IPS DF 6.9 (cell line): Measurements from ENCODE around the gene TCL1B.
"Not testable (repeated sequence)": the region's sequence is repeated elsewhere in the genome, so short reads cannot be mapped to it uniquely, and the experiment has no call there.

Source experiments
- DNase-seq: peaks from one replicate; pipeline ENCODE4 v3.0.0-alpha.2; 2013; ENCODE audit warnings: low read depth, low spot score
- H3K27ac ChIP-seq: one replicate; pipeline ENCODE4 v1.5.1; 2013; ENCODE audit warnings: low read length, control low read depth
- H3K27me3 ChIP-seq: 2 replicates; pipeline ENCODE4 v1.6.1; 2013; ENCODE audit warnings: mild to moderate bottlenecking, low read length; ENCODE audit not compliant: control insufficient read depth, insufficient read depth
- H3K36me3 ChIP-seq: 2 replicates; pipeline ENCODE4 v1.6.1; 2013; ENCODE audit warnings: low read length; ENCODE audit not compliant: control insufficient read depth, insufficient read depth
- H3K4me1 ChIP-seq: 2 replicates; pipeline ENCODE4 v1.6.1; 2013; ENCODE audit warnings: low read length; ENCODE audit not compliant: control insufficient read depth, insufficient read depth
- H3K4me3 ChIP-seq: 2 replicates; pipeline ENCODE4 v1.5.1; 2013; ENCODE audit warnings: mild to moderate bottlenecking, low read length
- H3K9me3 ChIP-seq: 2 replicates; pipeline ENCODE4 v1.6.1; 2013; ENCODE audit warnings: low read length, inconsistent platforms; ENCODE audit not compliant: control insufficient read depth, insufficient read depth
- WGBS: extraction: QIAGEN DNeasy Blood & Tissue Kit; methylation state at CpG from one replicate; pipeline ENCODE4 v1.1.7; 2013; ENCODE audit warnings: mixed read lengths, missing lambda C conversion rate; ENCODE audit not compliant: insufficient read length, insufficient coverage; 5-methylcytosine and 5-hydroxymethylcytosine counted together

TCL1B gene

DNA sequence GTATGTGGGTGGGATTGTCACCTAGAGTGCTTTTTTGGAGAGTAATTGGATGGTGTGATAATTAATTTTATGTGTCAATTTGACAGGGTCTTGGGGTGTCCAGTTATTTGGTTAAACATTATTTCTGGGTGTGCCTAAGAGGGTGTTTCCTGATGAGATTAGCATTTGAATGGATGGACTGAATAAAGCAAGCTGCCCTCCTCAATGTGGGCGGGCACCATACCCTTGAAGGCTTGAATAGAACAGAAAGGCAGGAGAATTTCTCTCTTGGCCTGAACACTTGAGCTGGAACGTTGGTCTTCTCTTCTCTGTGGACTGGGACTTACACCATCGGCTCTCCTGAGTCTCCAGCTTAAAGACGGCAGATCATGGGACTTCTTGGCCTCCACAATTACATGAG, 28.8 kb upstream of the TCL1B start:
- WGBS: no CpG with 5 or more reads among the region's 4 CpGs
- Histone ChIP-seq H3K27me3 (no peaks in the 10 kb centered on the region), H3K4me1 (0 out of 2 replicates have a peak, but pooled peaks cover 1% of the 10 kb centered on the region), H3K4me3 (no peak overlapping the region), H3K36me3 (no peaks in the 10 kb centered on the region), H3K27ac (no peak overlapping the region), H3K9me3 (no peaks in the 10 kb centered on the region)
- no peak for DNase-seq

- WGBS: no CpG with 5 or more reads among the region's 7 CpGs
- H3K27ac ChIP-seq: no peak overlapping the region
Observed at GRCh38 chr14:95659293-95659989, 26.8 kb upstream of the TCL1B start.

GRCh38 chr14:95659990-95660385, 26.2 kb upstream of the TCL1B start:
- no CpG with 5 or more reads among the region's 5 CpGs for WGBS
- 0 out of 2 replicates have a peak, but pooled peaks cover 1% of the 10 kb centered on the region for H3K4me1 ChIP-seq

More at GRCh38 chr14:95659293-95659989, 26.8 kb upstream of the TCL1B start:
- Histone ChIP-seq H3K36me3 (no peaks in the 10 kb centered on the region), H3K4me1 (0 out of 2 replicates have a peak, but pooled peaks cover 1% of the 10 kb centered on the region), H3K9me3 (no peaks in the 10 kb centered on the region), H3K27me3 (no peaks in the 10 kb centered on the region), H3K4me3 (no peak overlapping the region)
- DNase-seq: no peak

GRCh38 chr14:95660651-95661515, 25.3 kb upstream of the TCL1B start:
- no peak overlapping the region for H3K27ac ChIP-seq
- H3K9me3 ChIP-seq: no peaks in the 10 kb centered on the region
- 0 out of 2 replicates have a peak, but pooled peaks cover 1% of the 10 kb centered on the region for H3K4me1 ChIP-seq
- no peak overlapping the region for H3K4me3 ChIP-seq
- no peaks in the 10 kb centered on the region for H3K36me3 ChIP-seq
- DNase-seq: no peak
- no peaks in the 10 kb centered on the region for H3K27me3 ChIP-seq
- no CpG with 5 or more reads among the region's 13 CpGs for WGBS

More at GRCh38 chr14:95659990-95660385, 26.2 kb upstream of the TCL1B start:
- no peaks in the 10 kb centered on the region for H3K9me3 ChIP-seq
- H3K36me3 ChIP-seq: no peaks in the 10 kb centered on the region
- H3K4me3 ChIP-seq: no peak overlapping the region
- no peak overlapping the region for H3K27ac ChIP-seq
- DNase-seq: no peak
- no peaks in the 10 kb centered on the region for H3K27me3 ChIP-seq

DNA sequence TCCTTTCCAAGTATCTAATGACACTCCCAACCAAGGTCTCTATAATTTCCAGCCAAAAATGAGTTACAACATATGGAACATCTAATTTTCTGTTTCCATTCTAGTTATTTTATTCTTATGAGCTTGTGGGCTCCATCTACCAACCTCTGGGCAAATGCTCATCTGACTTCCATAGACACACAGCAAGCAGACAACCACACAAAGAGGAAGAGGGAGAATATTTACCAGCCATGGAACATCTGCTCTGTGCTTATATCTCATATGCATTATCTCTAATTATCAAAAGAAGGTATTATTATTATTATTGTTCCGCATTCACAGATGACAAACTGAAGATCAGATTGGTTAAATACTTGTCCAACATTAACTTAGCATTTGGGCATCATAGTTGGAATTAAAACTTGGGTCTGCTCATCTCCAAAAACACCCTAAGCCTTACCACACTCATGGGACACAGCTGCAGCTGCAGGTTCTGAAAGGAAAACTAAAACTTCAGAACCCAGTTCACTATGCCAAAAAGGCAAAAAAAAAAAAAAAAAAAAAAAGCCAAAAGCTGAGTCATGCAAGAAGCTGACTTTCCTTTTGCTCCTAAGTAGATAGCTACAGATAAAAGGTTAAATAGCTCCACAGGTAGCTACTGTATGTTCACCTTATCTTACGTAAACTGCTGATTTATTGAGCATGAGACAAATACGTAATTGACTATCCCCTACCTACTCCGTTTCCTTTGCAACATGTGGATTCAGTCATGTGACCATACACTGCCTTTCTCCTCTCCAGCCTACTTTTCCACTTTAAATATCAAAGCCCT, 23.6 kb upstream of the TCL1B start:
- Histone ChIP-seq H3K36me3 (no peaks in the 10 kb centered on the region), H3K27ac (no peak overlapping the region), H3K9me3 (no peaks in the 10 kb centered on the region), H3K27me3 (no peaks in the 10 kb centered on the region), H3K4me1 (peaks cover 1% of the 10 kb centered on the region; the same call in 1 of the 2 replicates), H3K4me3 (no peak overlapping the region)
- DNase-seq: no peak
- WGBS: no CpG with 5 or more reads among the region's 4 CpGs

DNA sequence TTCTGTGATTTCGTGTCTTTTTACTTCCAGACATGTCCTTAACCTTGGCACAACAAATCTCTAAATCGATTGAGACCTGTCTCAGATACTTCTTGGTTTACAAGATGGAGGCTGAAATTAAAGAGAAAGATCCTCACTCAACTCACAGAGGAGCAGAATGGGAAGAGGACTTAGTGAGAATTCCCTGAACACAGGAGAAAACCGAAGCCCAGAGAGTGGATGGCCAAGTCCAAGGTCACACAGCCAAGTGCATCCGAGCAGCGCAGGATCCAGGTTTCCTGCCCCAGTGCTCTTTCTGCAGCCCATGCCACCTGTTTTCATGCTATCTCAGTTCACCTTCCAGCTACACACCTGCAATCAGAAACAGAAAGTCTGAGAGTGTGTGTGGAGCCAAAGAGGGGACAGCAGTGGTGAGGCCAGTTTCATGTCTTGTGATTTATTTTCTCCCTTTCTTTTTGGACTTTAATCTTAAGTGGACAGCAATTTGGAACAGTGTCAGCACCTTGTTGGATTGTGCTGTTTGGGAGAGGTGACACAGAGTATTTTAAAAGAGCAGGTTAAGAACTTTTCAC, 22.9 kb upstream of the TCL1B start:
- no CpG with 5 or more reads among the region's 5 CpGs for WGBS
- no peak overlapping the region for H3K27ac ChIP-seq
- no peaks in the 10 kb centered on the region for H3K36me3 ChIP-seq
- H3K4me3 ChIP-seq: no peak overlapping the region
- no peaks in the 10 kb centered on the region for H3K27me3 ChIP-seq
- DNase-seq: no peak
- H3K4me1 ChIP-seq: peaks cover 1% of the 10 kb centered on the region; the same call in 1 of the 2 replicates
- no peaks in the 10 kb centered on the region for H3K9me3 ChIP-seq

- Histone ChIP-seq H3K4me1 (peaks cover 1% of the 10 kb centered on the region; the same call in 1 of the 2 replicates), H3K9me3 (no peaks in the 10 kb centered on the region), H3K36me3 (no peaks in the 10 kb centered on the region), H3K27me3 (no peaks in the 10 kb centered on the region; the same call in 1 of the 2 replicates), H3K27ac (no peak overlapping the region), H3K4me3 (no peak overlapping the region)
- no peak for DNase-seq
- no CpG with 5 or more reads among the region's 3 CpGs for WGBS
Observed at GRCh38 chr14:95664066-95664465, 22.2 kb upstream of the TCL1B start.

DNA sequence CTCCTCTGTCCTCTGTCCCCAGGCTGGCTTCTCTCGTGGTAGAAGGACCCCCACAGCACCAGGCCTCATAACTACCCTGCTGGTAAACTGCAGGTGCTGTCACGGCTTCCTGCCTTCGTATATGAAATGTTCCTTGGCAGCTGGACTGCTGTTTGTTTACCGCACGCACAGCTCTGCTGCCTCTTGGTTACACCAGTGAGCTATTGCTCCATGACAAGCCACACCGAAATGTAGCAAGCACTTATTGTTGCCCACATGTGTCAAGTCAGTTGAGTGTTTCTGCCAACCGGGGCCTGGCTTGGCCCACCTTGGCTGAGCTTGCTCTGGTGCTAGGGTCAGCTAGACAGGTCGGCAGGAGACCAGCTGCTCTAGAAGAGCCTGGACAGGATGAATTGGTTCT, 21.7 kb upstream of the TCL1B start:
- Histone ChIP-seq H3K4me3 (no peak overlapping the region), H3K4me1 (peaks cover 1% of the 10 kb centered on the region; the same call in 1 of the 2 replicates), H3K9me3 (no peaks in the 10 kb centered on the region), H3K27me3 (no peaks in the 10 kb centered on the region; the same call in 1 of the 2 replicates), H3K36me3 (no peaks in the 10 kb centered on the region), H3K27ac (no peak overlapping the region)
- DNase-seq: no peak
- WGBS: no CpG with 5 or more reads among the region's 8 CpGs

- H3K36me3 ChIP-seq, H3K4me1 ChIP-seq, H3K9me3 ChIP-seq, DNase-seq, H3K4me3 ChIP-seq, H3K27ac ChIP-seq, H3K27me3 ChIP-seq: not testable (repeated sequence)
- no CpG with 5 or more reads among the region's 8 CpGs for WGBS
Observed at GRCh38 chr14:95665530-95665929, 20.7 kb upstream of the TCL1B start.
